B cell (primary cell): ENCODE measurements around the gene CERS1. TPM values are rescaled to one million over a fixed set of nuclear protein-coding genes. Genes with fewer than 3 reads are reported as not detected.

Source experiments
- ATAC-seq: fragments of 200-7000 bp; cut with Tn5 transposase; one replicate; pipeline ENCODE4 v1.10.0; 2021; ENCODE audit warnings: low read depth, mild to moderate bottlenecking, moderate number of reproducible peaks, moderate library complexity
- CTCF ChIA-PET: fragments of 350-600 bp; sonication (Branson Sonifier 250); formaldehyde crosslinking; loops from one replicate; lab custom pipeline; 2021; ENCODE audit warnings: antibody characterized with exemption, inconsistent platforms; lab: Charles Lee
- POLR2A ChIA-PET: fragments of 350-600 bp; sonication (Branson Sonifier 250); formaldehyde crosslinking; loops from one replicate; lab custom pipeline; 2021; ENCODE audit warnings: antibody characterized with exemption; lab: Charles Lee
- DNase-seq: peaks from one replicate; pipeline ENCODE4 v3.0.0; 2013
- H2AFZ ChIP-seq: 2 replicates; pipeline ENCODE4 v1.6.1; 2012; ENCODE audit warnings: mild to moderate bottlenecking, low read depth, low read length; ENCODE audit not compliant: insufficient read depth, poor library complexity, severe bottlenecking
- H3K27ac ChIP-seq, 2 donors: 1 replicate in 1 of 2; 2 replicates in 1 of 2; pipeline ENCODE4 v1.5.1; 2012 to 2013; ENCODE audit warnings: low read length in 2 of 2, mild to moderate bottlenecking in 2 of 2, moderate library complexity in 1 of 2
- H3K27me3 ChIP-seq, 4 experiments: fragments of 200-600 bp in 1 of 4; sonication (generic) in 1 of 4; replicated peaks in 1 of 4; 1 replicate in 2 of 4; 2 replicates in 2 of 4; pipeline versions ENCODE4 v1.6.1 to v1.7.0; 2013 to 2016; ENCODE audit warnings: low read length in 3 of 4, mild to moderate bottlenecking in 2 of 4, mixed read lengths in 1 of 4, moderate library complexity in 1 of 4; ENCODE audit not compliant: insufficient read depth in 4 of 4, control insufficient read depth in 3 of 4; ENCODE audit errors: control extremely low read depth in 1 of 4
- H3K36me3 ChIP-seq, 2 experiments: replicated peaks in 1 of 2; 1 replicate in 1 of 2; 2 replicates in 1 of 2; pipeline versions ENCODE4 v1.6.1 to v1.7.1; 2013; ENCODE audit warnings: low read length in 1 of 2; ENCODE audit not compliant: insufficient read depth in 2 of 2, control insufficient read depth in 1 of 2; ENCODE audit errors: control extremely low read depth in 1 of 2, extremely low read depth in 1 of 2
- H3K4me1 ChIP-seq, 2 donors: fragments of 200-600 bp in 1 of 2; sonication (generic) in 1 of 2; 1 replicate in 1 of 2; 2 replicates in 1 of 2; pipeline versions ENCODE4 v1.5.1 to v1.6.1; 2013 to 2017; ENCODE audit warnings: low read length in 2 of 2; ENCODE audit not compliant: control insufficient read depth in 2 of 2, insufficient read depth in 2 of 2
- H3K4me2 ChIP-seq: replicated peaks from 2 replicates; pipeline ENCODE3; 2012; ENCODE audit warnings: mild to moderate bottlenecking, low read depth, low read length; ENCODE audit not compliant: poor library complexity, severe bottlenecking
- H3K4me3 ChIP-seq, 5 experiments: fragments of 200-600 bp in 1 of 5; sonication (generic) in 1 of 5; 1 replicate in 3 of 5; 2 replicates in 2 of 5; pipeline versions ENCODE4 v1.5.1 to v1.7.0; 2011 to 2016; ENCODE audit warnings: low read length in 4 of 5, mild to moderate bottlenecking in 4 of 5, low read depth in 2 of 5, control low read depth in 1 of 5, moderate library complexity in 1 of 5; ENCODE audit not compliant: insufficient read depth in 1 of 5; ENCODE audit errors: control extremely low read depth in 1 of 5, extremely low read depth in 1 of 5
- H3K79me2 ChIP-seq: fragments of 200-600 bp; sonication (generic); one replicate; pipeline ENCODE4 v1.6.0; 2016; ENCODE audit warnings: low read length; ENCODE audit not compliant: control insufficient read depth, insufficient read depth
- H3K9ac ChIP-seq: fragments of 200-600 bp; sonication (generic); 2 replicates; pipeline ENCODE4 v1.6.1; 2017; ENCODE audit warnings: mild to moderate bottlenecking, low read length, moderate library complexity
- H3K9me3 ChIP-seq, 3 donors: one replicate each; pipeline versions ENCODE4 v1.6.1 to v1.7.1; 2013; ENCODE audit warnings: low read length in 2 of 3; ENCODE audit not compliant: control insufficient read depth in 2 of 3, insufficient read depth in 1 of 3; ENCODE audit errors: control extremely low read depth in 1 of 3
- H4K20me1 ChIP-seq: 2 replicates; pipeline ENCODE4 v1.6.0; 2012; ENCODE audit warnings: mild to moderate bottlenecking, low read length; ENCODE audit not compliant: insufficient read depth, control insufficient read depth, poor library complexity, severe bottlenecking
- H3K27ac Mint-ChIP-seq: one replicate; pipeline ENCODE4 v1.8.0; 2021; ENCODE audit warnings: mixed read lengths
- H3K27me3 Mint-ChIP-seq: one replicate; pipeline ENCODE4 v1.8.0; 2021; ENCODE audit warnings: mixed read lengths
- H3K4me1 Mint-ChIP-seq: one replicate; pipeline ENCODE4 v1.8.0; 2021; ENCODE audit warnings: mixed read lengths
- H3K4me3 Mint-ChIP-seq: one replicate; pipeline ENCODE4 v1.8.0; 2021; ENCODE audit warnings: mixed read lengths
- H3K9me3 Mint-ChIP-seq: one replicate; pipeline ENCODE4 v1.8.0; 2022; ENCODE audit warnings: mixed read lengths; ENCODE audit not compliant: insufficient read depth
- EZH2 ChIP-seq: IDR thresholded peaks from 2 replicates; pipeline ENCODE4 v1.6.1; 2012; ENCODE audit warnings: borderline replicate concordance, low read depth, mild to moderate bottlenecking, moderate library complexity, low read length; ENCODE audit not compliant: insufficient read depth, poor library complexity, severe bottlenecking
- WGBS: methylation state at CpG from one replicate; pipeline ENCODE4 v1.1.5; 2013; ENCODE audit warnings: missing lambda C conversion rate; ENCODE audit not compliant: insufficient coverage; 5-methylcytosine and 5-hydroxymethylcytosine counted together
- intact Hi-C: fragments of 100-400 bp; cut with micrococcal nuclease; formaldehyde crosslinking; loops from one replicate; pipeline ENCODE4 v1.10.0; 2022
- polyA plus RNA-seq: library from polyadenylated mRNA; depleted of rRNA; stranded (reverse); fragments of >200 nt; gene quantifications from 2 replicates; pipeline ENCODE4 v1.2.3, GENCODE V29; 2012
- total RNA-seq, 2 donors: library from RNA; stranded (reverse); fragments of 120-200 nt in 1 of 2; gene quantifications; 1 replicate in 1 of 2; 2 replicates in 1 of 2; pipeline versions ENCODE4 v1.2.3 to v1.2.4, GENCODE V29; 2013 to 2022
- TF ChIP-seq, protein P1 (sequence below): fragments of 200-600 bp; IDR thresholded peaks from one replicate; pipeline ENCODE4 v1.8.0; 2022; ENCODE audit warnings: antibody characterized with exemption, mild to moderate bottlenecking

The CERS1 gene
- total and polyA plus RNA-seq, 2 donors (not counting 1 experiment from before 2014, with no cell fraction given), result not detected

DNA sequence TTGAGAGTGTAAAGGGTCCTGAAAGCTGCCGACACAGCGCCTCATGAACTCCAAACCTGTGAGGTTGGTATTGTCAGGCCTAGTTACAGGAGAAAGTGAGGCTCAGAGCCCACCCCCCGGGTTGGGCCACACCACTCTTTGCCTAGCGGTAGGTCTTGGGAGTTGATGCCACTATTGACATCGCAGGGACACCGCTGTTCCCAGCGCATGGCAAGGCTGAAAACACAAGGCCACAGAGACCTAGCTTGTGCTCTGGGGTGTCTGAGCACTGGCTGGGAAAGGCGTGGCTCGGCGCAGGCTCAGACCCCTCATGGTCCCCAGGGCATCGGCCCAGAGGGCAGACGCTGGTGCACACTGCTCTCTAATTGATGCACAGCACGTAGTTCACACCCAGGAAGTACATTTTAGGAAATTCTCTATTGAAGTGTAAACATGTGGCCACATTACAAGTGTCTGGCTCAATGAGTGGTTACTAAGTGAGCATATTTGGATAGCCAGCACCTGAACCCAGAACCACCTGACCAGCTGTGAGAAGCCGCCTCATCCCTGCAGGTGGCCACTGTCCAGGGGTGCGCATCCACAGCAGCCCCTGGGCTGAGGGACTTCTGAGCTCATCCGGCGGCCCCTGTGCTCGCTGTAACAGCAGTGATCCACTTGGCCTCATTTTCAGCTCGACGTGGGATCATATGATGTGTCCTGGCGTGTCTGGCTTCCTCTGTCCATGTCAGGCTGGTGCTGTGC is 36.9 kb downstream of the CERS1 start:
- ATAC-seq, result no peak
- POLR2A ChIA-PET, result no interaction called here

DNA sequence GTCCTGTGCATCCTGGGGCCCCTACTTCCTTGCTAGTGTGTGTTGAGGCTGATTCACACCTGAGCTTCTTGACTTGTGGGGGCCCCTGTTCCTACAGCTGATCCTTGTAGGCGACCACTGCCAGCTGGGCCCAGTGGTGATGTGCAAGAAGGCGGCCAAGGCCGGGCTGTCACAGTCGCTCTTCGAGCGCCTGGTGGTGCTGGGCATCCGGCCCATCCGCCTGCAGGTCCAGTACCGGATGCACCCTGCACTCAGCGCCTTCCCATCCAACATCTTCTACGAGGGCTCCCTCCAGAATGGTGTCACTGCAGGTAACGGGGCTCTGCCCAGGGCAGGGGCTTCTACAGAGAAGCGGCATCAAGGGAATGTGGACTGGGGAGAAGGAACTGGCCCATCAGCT is 38.7 kb downstream of the CERS1 start:
- no peak for DNase-seq
- Histone ChIP-seq H3K9me3 (no peaks in the 10 kb centered on the region), H4K20me1 (peaks cover 70% of the 10 kb centered on the region), H3K9ac (no peak overlapping the region), H3K27ac (no peak overlapping the region), H3K36me3 (peaks cover 0 to 91% of the 10 kb centered on the region in 2 experiments), H2AFZ (no peak overlapping the region), H3K4me3 (no peak overlapping the region), H3K4me1 (peaks cover 2 to 17% of the 10 kb centered on the region in 2 donors), H3K79me2 (peaks cover 11% of the 10 kb centered on the region), H3K4me2 (no peak overlapping the region), H3K27me3 (no peaks in the 10 kb centered on the region)
- no peaks in the 10 kb centered on the region for H3K9me3 Mint-ChIP-seq
- H3K27ac Mint-ChIP-seq, result no peak overlapping the region
- 96% methylated on average over 10 of the region's 13 CpGs for WGBS
- TF ChIP-seq EZH2, result no peak
- TF ChIP-seq, protein P1, sequence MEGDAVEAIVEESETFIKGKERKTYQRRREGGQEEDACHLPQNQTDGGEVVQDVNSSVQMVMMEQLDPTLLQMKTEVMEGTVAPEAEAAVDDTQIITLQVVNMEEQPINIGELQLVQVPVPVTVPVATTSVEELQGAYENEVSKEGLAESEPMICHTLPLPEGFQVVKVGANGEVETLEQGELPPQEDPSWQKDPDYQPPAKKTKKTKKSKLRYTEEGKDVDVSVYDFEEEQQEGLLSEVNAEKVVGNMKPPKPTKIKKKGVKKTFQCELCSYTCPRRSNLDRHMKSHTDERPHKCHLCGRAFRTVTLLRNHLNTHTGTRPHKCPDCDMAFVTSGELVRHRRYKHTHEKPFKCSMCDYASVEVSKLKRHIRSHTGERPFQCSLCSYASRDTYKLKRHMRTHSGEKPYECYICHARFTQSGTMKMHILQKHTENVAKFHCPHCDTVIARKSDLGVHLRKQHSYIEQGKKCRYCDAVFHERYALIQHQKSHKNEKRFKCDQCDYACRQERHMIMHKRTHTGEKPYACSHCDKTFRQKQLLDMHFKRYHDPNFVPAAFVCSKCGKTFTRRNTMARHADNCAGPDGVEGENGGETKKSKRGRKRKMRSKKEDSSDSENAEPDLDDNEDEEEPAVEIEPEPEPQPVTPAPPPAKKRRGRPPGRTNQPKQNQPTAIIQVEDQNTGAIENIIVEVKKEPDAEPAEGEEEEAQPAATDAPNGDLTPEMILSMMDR, result no peak
- CTCF ChIA-PET, result interaction anchor here (0.6 to 2.6 kb wide), 4 partner anchors 10 to 268 kb away, joined by 3 to 9 read pairs (median 4); partner anchors contain the start of gene REX1BD
- H3K4me1 Mint-ChIP-seq, result peaks cover 8% of the 10 kb centered on the region
- ATAC-seq, result no peak
- no peaks in the 10 kb centered on the region for H3K27me3 Mint-ChIP-seq
- POLR2A ChIA-PET, result interaction anchor here (0.9 kb wide), 1 partner anchor 233 kb away, joined by 3 read pairs; no protein-coding TSS in a partner anchor
- intact Hi-C loops, result no loop called here
- no peak overlapping the region for H3K4me3 Mint-ChIP-seq

More for the DNA sequence above, 36.9 kb downstream of the CERS1 start:
- intact Hi-C loops, result no loop called here
- CTCF ChIA-PET, result interaction anchor here (0.5 to 2.6 kb wide), 3 partner anchors 12 to 133 kb away, joined by 3 to 8 read pairs (median 5); no protein-coding TSS in a partner anchor
- peaks cover 2 to 17% of the 10 kb centered on the region in 2 donors for H3K4me1 ChIP-seq
- DNase-seq, result no peak
- peaks cover 10% of the 10 kb centered on the region for H3K79me2 ChIP-seq
- Mint-ChIP-seq H3K4me3 (no peak overlapping the region), H3K9me3 (no peaks in the 10 kb centered on the region), H3K4me1 (peaks cover 9% of the 10 kb centered on the region), H3K27me3 (no peaks in the 10 kb centered on the region), H3K27ac (no peak overlapping the region)
- no peak overlapping the region for H3K4me3 ChIP-seq
- WGBS, result 98% methylated on average over 19 of the region's 21 CpGs
- peaks cover 0 to 92% of the 10 kb centered on the region in 2 experiments for H3K36me3 ChIP-seq
- peaks cover 69% of the 10 kb centered on the region for H4K20me1 ChIP-seq
- H3K9ac ChIP-seq, result no peak overlapping the region
- H3K9me3 ChIP-seq, result no peaks in the 10 kb centered on the region
- H3K4me2 ChIP-seq, result no peak overlapping the region
- H3K27ac ChIP-seq, result no peak overlapping the region
- no peak overlapping the region for H2AFZ ChIP-seq
- TF ChIP-seq, protein P1, result no peak
- no peak for TF ChIP-seq EZH2
- no peaks in the 10 kb centered on the region for H3K27me3 ChIP-seq
